Neural cell (in vitro differentiated cells): ENCODE measurements around the gene EHBP1. TPM values are rescaled to one million over a fixed set of nuclear protein-coding genes. Genes with fewer than 3 reads are reported as not detected.

Experiments used
- H2AFZ ChIP-seq: fragments of 200-600, 300-800 bp; sonication (generic), shearing (Covaris generic); 2 replicates; pipeline ENCODE4 v1.6.0; 2014; ENCODE audit warnings: low read depth, mild to moderate bottlenecking, antibody characterized with exemption, low read length, moderate library complexity
- H3F3A ChIP-seq: fragments of 200-600 bp; shearing (Covaris generic); 2 replicates; pipeline ENCODE4 v1.6.1; 2016; ENCODE audit warnings: mild to moderate bottlenecking, moderate library complexity, mixed read lengths, antibody characterized with exemption, low read length; ENCODE audit not compliant: insufficient read depth, poor library complexity, severe bottlenecking
- H3K27ac ChIP-seq: fragments of 200-600, 300-800 bp; sonication (generic), shearing (Covaris generic); 2 replicates; pipeline ENCODE4 v1.5.1; 2014; ENCODE audit warnings: mild to moderate bottlenecking, low read length, moderate library complexity
- H3K27me3 ChIP-seq: fragments of 300-800, 200-600 bp; sonication (generic), shearing (Covaris generic); 2 replicates; pipeline ENCODE4 v1.6.0; 2014; ENCODE audit warnings: mild to moderate bottlenecking, low read depth, low read length, moderate library complexity; ENCODE audit not compliant: insufficient read depth
- H3K36me3 ChIP-seq: fragments of 300-800, 200-600 bp; sonication (generic), shearing (Covaris generic); 2 replicates; pipeline ENCODE4 v1.5.1; 2014; ENCODE audit warnings: mild to moderate bottlenecking, antibody characterized with exemption, low read length, moderate library complexity; ENCODE audit not compliant: insufficient read depth
- H3K4me2 ChIP-seq: fragments of 300-800, 200-600 bp; sonication (generic), shearing (Covaris generic); 2 replicates; pipeline ENCODE4 v1.6.0; 2014; ENCODE audit warnings: mild to moderate bottlenecking, low read length
- H3K4me3 ChIP-seq: fragments of 300-800, 200-600 bp; sonication (generic), shearing (Covaris generic); 2 replicates; pipeline ENCODE4 v1.5.1; 2014; ENCODE audit warnings: mild to moderate bottlenecking, low read length, moderate library complexity
- H3K79me2 ChIP-seq: fragments of 200-600 bp; shearing (Covaris generic); replicated peaks from 2 replicates; pipeline ENCODE4 v1.6.0; 2014; ENCODE audit warnings: mild to moderate bottlenecking, low read length, moderate library complexity; ENCODE audit not compliant: insufficient read depth
- H3K9ac ChIP-seq: fragments of 300-800, 200-600 bp; sonication (generic), shearing (Covaris generic); 2 replicates; pipeline ENCODE4 v1.6.1; 2016; ENCODE audit warnings: mild to moderate bottlenecking, low read length, mixed read lengths
- H3K9me2 ChIP-seq: fragments of 200-600 bp; shearing (Covaris generic); 2 replicates; pipeline ENCODE4 v1.6.1; 2016; ENCODE audit warnings: mild to moderate bottlenecking, low read length, mixed read lengths; ENCODE audit not compliant: insufficient read depth
- H3K9me3 ChIP-seq: fragments of 200-600, 300-800 bp; sonication (generic), shearing (Covaris generic); 2 replicates; pipeline ENCODE4 v1.6.1; 2016; ENCODE audit warnings: mild to moderate bottlenecking, mixed run types, low read length, moderate library complexity, mixed read lengths
- H4K20me1 ChIP-seq: fragments of 200-600 bp; shearing (Covaris generic); 2 replicates; pipeline ENCODE4 v1.6.1; 2016; ENCODE audit warnings: mild to moderate bottlenecking, mixed run types; ENCODE audit not compliant: insufficient read depth
- CTCF ChIP-seq: fragments of 450-650 bp; IDR thresholded peaks from 2 replicates; pipeline ENCODE4 v1.5.1; 2014; ENCODE audit warnings: antibody characterized with exemption, mild to moderate bottlenecking, moderate library complexity; ENCODE audit not compliant: poor library complexity, severe bottlenecking
- EP300 ChIP-seq: fragments of 450-650 bp; conservative IDR thresholded peaks from 2 replicates; pipeline ENCODE4 v1.6.1; 2014; ENCODE audit warnings: antibody characterized with exemption, mild to moderate bottlenecking, moderate library complexity; ENCODE audit not compliant: poor library complexity, severe bottlenecking
- EZH2 ChIP-seq: fragments of 200-600, 300-800 bp; shearing (Covaris generic), sonication (generic); IDR thresholded peaks from 2 replicates; pipeline ENCODE4 v1.6.1; 2014; ENCODE audit warnings: antibody characterized with exemption, low read length, borderline replicate concordance, mild to moderate bottlenecking; ENCODE audit not compliant: insufficient read depth, poor library complexity, severe bottlenecking
- MXI1 ChIP-seq: fragments of 450-650 bp; conservative IDR thresholded peaks from 2 replicates; pipeline ENCODE4 v1.6.1; 2014; ENCODE audit warnings: antibody characterized with exemption, mild to moderate bottlenecking; ENCODE audit not compliant: poor library complexity, severe bottlenecking
- POLR2AphosphoS5 ChIP-seq: IDR thresholded peaks from 2 replicates; pipeline ENCODE4 v1.6.1; 2012
- RAD21 ChIP-seq: fragments of 450-650 bp; conservative IDR thresholded peaks from 2 replicates; pipeline ENCODE4 v1.6.1; 2014; ENCODE audit warnings: antibody characterized with exemption, mild to moderate bottlenecking, moderate library complexity
- SMC3 ChIP-seq: fragments of 450-650 bp; conservative IDR thresholded peaks from 2 replicates; pipeline ENCODE4 v1.6.1; 2014; ENCODE audit warnings: antibody characterized with exemption, mild to moderate bottlenecking, moderate library complexity; ENCODE audit not compliant: poor library complexity
- TAF1 ChIP-seq: IDR thresholded peaks from 2 replicates; pipeline ENCODE4 v1.6.1; 2012; ENCODE audit warnings: low read depth
- polyA plus RNA-seq: library from polyadenylated mRNA; depleted of rRNA; stranded (reverse); fragments of >200 nt; gene quantifications from 2 replicates; pipeline ENCODE4 v1.2.3, GENCODE V29; 2014
- TF ChIP-seq, protein P1 (sequence below): IDR thresholded peaks from 2 replicates; pipeline ENCODE4 v1.6.1; 2012; ENCODE audit warnings: borderline replicate concordance

EHBP1 gene
- polyA plus RNA-seq, 1 donor from 2014 or later = 52.6 TPM

GRCh38 chr2:63056107-63057050 lies 350.9 kb downstream of the EHBP1 start:
- H3K27me3 ChIP-seq = peaks cover 99% of the 10 kb centered on the region
- TF ChIP-seq EP300 = no peak
- no peak for TF ChIP-seq RAD21
- TF ChIP-seq POLR2AphosphoS5 = no peak
- TF ChIP-seq TAF1 = no peak
- TF ChIP-seq CTCF = no peak
- TF ChIP-seq MXI1 = no peak
- H4K20me1 ChIP-seq = no peaks in the 10 kb centered on the region
- H3K9ac ChIP-seq = no peak overlapping the region
- no peaks in the 10 kb centered on the region for H3K79me2 ChIP-seq
- H3F3A ChIP-seq = no peaks in the 10 kb centered on the region
- H3K9me3 ChIP-seq = peaks cover 14% of the 10 kb centered on the region
- H2AFZ ChIP-seq = no peak overlapping the region
- no peak overlapping the region for H3K27ac ChIP-seq
- H3K9me2 ChIP-seq = no peaks in the 10 kb centered on the region
- H3K4me2 ChIP-seq = no peak overlapping the region
- H3K4me3 ChIP-seq = no peak overlapping the region
- no peaks in the 10 kb centered on the region for H3K36me3 ChIP-seq

GRCh38 chr2:63057249-63058143 lies 352.0 kb downstream of the EHBP1 start:
- H2AFZ ChIP-seq = no peak overlapping the region
- H3K4me3 ChIP-seq = no peak overlapping the region
- H3K9me3 ChIP-seq = peaks cover 14% of the 10 kb centered on the region
- H3F3A ChIP-seq = no peaks in the 10 kb centered on the region
- peaks cover 95% of the 10 kb centered on the region for H3K27me3 ChIP-seq
- H3K79me2 ChIP-seq = no peaks in the 10 kb centered on the region
- H3K9me2 ChIP-seq = no peaks in the 10 kb centered on the region
- no peaks in the 10 kb centered on the region for H3K36me3 ChIP-seq
- TF ChIP-seq, protein P1, sequence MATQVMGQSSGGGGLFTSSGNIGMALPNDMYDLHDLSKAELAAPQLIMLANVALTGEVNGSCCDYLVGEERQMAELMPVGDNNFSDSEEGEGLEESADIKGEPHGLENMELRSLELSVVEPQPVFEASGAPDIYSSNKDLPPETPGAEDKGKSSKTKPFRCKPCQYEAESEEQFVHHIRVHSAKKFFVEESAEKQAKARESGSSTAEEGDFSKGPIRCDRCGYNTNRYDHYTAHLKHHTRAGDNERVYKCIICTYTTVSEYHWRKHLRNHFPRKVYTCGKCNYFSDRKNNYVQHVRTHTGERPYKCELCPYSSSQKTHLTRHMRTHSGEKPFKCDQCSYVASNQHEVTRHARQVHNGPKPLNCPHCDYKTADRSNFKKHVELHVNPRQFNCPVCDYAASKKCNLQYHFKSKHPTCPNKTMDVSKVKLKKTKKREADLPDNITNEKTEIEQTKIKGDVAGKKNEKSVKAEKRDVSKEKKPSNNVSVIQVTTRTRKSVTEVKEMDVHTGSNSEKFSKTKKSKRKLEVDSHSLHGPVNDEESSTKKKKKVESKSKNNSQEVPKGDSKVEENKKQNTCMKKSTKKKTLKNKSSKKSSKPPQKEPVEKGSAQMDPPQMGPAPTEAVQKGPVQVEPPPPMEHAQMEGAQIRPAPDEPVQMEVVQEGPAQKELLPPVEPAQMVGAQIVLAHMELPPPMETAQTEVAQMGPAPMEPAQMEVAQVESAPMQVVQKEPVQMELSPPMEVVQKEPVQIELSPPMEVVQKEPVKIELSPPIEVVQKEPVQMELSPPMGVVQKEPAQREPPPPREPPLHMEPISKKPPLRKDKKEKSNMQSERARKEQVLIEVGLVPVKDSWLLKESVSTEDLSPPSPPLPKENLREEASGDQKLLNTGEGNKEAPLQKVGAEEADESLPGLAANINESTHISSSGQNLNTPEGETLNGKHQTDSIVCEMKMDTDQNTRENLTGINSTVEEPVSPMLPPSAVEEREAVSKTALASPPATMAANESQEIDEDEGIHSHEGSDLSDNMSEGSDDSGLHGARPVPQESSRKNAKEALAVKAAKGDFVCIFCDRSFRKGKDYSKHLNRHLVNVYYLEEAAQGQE = no peak
- TF ChIP-seq RAD21 = no peak
- TF ChIP-seq CTCF = no peak
- no peak for TF ChIP-seq SMC3
- no peak for TF ChIP-seq MXI1
- no peak for TF ChIP-seq POLR2AphosphoS5
- TF ChIP-seq EP300 = no peak
- no peak for TF ChIP-seq TAF1
- no peak for TF ChIP-seq EZH2
- H3K9ac ChIP-seq = no peak overlapping the region
- no peak overlapping the region for H3K27ac ChIP-seq
- no peaks in the 10 kb centered on the region for H4K20me1 ChIP-seq
- no peak overlapping the region for H3K4me2 ChIP-seq
